ENCODE data around the gene ZNF398. TPM values are rescaled to one million over a fixed set of nuclear protein-coding genes. Genes with fewer than 3 reads are reported as not detected.

The ZNF398 gene
- total RNA-seq, 1 experiment from 2014 or later, result 62.1 TPM

- Histone ChIP-seq H3K9me3 (ENCODE audit: control insufficient read depth, low read depth, low read length) (no peaks in the 10 kb centered on the region), H3K9ac (ENCODE audit: extremely low read depth, insufficient read length, low read length) (no peak overlapping the region), H3K27ac (ENCODE audit: insufficient read length, low read depth, low read length) (no peak overlapping the region), H4K5ac (ENCODE audit: insufficient read length, low read depth, low read length) (no peak overlapping the region), H4K8ac (replicated peaks; ENCODE audit: insufficient read length, low read depth, low read length) (no peak overlapping the region), H3K79me1 (ENCODE audit: insufficient read depth, low read depth, low read length, poor library complexity, severe bottlenecking) (no peaks in the 10 kb centered on the region), H3K14ac (ENCODE audit: insufficient read depth, low read length) (no peak overlapping the region), H2BK15ac (ENCODE audit: low read depth, low read length) (no peak overlapping the region), H3K23ac (ENCODE audit: insufficient read length, low read depth, low read length) (no peak overlapping the region), H2BK120ac (ENCODE audit: low read depth, low read length, poor library complexity, severe bottlenecking) (no peak overlapping the region), H2BK12ac (ENCODE audit: insufficient read length, low read depth, low read length) (no peak overlapping the region), H3K4me1 (ENCODE audit: insufficient read depth, low read length) (no peaks in the 10 kb centered on the region), H3K23me2 (ENCODE audit: insufficient read length, low read depth, low read length, poor library complexity, severe bottlenecking) (no peaks in the 10 kb centered on the region), H3K27me3 (ENCODE audit: insufficient read depth, low read length) (no peaks in the 10 kb centered on the region), H2AFZ (ENCODE audit: low read length) (no peak overlapping the region), H4K20me1 (ENCODE audit: control insufficient read depth, insufficient read depth, insufficient read length) (no peaks in the 10 kb centered on the region), H2AK5ac (ENCODE audit: insufficient read length, low read length) (no peak overlapping the region), H3K18ac (ENCODE audit: insufficient read length, low read depth, low read length) (no peak overlapping the region), H3K56ac (ENCODE audit: insufficient read length, low read depth, low read length) (no peak overlapping the region), H2BK20ac (ENCODE audit: low read depth, low read length, poor library complexity, severe bottlenecking) (no peak overlapping the region), H3K79me2 (ENCODE audit: insufficient read depth, low read length) (no peaks in the 10 kb centered on the region), H4K91ac (ENCODE audit: insufficient read length, low read depth, low read length) (no peak overlapping the region), H2BK5ac (ENCODE audit: insufficient read length, low read length) (no peak overlapping the region), H3K4ac (ENCODE audit: low read depth, low read length) (no peak overlapping the region), H3T11ph (ENCODE audit: low read length) (no peak overlapping the region), H3K4me2 (ENCODE audit: insufficient read depth, insufficient read length, low read length) (no peak overlapping the region)
- no peak for DNase-seq
- Mint-ChIP-seq H3K4me3 (no peak overlapping the region), H3K4me1 (no peaks in the 10 kb centered on the region), H3K27ac (no peak overlapping the region), H3K9me3 (no peaks in the 10 kb centered on the region), H3K27me3 (ENCODE audit: low read depth) (peaks cover 13% of the 10 kb centered on the region), H3K36me3 (ENCODE audit: insufficient read depth in 1 of 3, low read depth in 3 of 3) (peaks cover 1 to 21% (median 20%) of the 10 kb centered on the region in 3 experiments; a peak in 5 of 7 replicates)
- TF ChIP-seq CTCF (conservative IDR thresholded peaks at IDR 0.05), result no peak
- WGBS (ENCODE audit: extremely low coverage, insufficient read length, low lambda C conversion rate), result no CpG with 5 or more reads among the region's 6 CpGs
Observed at GRCh38 chr7:149226840-149227494, 79.7 kb downstream of the ZNF398 start.

All from H9 (cell line).